Measurements from ENCODE around the gene PUDP.
A peak's percentile ranks its signal among the peaks of the same experiment; 100 is the strongest.

Gene PUDP

DNA sequence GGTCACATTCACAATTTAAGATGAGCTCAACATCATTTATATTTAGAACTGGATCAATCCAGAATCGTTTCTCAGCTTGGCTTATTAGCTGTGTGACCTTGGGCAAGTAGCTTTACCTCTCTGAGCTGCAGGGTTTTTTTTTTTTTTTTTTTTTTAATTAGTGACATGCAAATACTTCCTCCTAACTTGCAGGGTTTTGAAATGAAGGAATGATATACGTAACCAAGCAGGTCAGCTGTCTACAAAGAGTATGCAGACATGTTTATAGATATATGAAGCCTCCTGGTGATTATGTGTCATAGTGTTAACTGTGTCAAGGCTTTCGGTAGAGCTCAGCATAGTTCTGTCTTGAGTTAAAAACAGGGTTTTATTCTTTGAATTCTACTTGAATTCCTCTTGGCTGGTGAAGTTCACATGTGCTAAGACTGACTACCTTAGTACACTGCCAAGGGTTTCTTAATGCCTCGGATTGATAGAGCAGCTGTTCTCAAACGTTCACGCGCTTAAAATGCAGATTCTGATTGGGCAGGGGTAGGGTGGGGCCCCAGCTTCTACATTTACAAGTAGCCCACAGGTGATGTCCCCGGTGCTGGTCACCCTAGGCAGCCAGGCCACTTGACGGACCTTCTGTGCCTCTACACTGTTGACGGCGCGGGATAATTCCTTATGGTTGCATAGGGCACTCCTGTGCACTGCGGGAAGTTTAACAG, 1.1 kb downstream of the PUDP start:
- DNase-seq, result peak; percentile 47

DNA sequence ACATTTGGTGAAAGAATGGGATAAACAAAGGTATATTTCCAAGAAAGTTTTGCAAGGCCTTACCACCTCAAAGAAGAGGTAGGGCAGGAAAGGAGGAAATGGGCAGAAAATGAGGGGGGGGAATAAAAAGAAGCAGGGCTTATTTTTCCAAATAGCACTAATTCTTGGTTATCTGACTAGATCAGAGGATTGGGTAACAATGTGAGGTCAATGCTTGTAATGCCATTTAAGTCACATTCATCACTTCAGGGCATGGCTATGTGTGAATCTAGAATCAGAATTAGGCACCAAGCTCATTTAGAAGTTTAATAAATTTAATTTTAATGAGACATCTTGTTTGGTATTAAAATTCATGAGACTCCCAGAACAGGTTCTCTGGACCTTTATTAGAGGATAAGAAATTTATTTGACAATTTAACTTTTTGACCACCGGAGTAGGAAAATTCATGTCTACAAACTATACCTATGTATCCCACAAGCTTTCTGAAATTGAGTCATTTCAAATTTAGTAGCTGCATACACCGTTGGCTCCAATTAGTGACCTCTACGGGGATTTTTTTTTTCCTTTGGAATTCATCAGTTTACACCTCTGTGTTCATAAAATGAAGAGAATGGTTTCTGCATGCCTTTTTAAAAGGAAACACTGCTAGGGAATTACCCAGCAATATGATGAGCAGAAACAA, 1.8 kb downstream of the PUDP start:
- DNase-seq, result peak; percentile 23

DNA sequence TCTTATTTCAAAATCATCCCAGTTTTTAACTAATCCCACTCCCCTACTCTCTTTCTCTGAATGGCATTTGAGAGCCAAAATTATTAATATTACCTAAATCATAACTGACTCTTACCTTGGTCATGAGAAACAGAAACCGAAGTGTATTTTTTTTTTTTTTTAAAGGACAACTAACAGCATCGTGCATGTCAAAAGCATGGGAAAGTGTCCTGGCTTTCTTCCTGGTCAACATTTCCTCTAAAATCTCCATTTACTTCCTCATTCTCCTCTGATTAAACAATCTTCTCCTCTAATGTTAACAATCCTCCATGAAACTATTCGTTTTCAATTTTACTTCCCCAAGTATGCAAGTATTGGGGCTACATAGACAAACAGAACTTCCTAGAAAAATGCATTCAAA, 2.5 kb downstream of the PUDP start:
- DNase-seq, result no peak

DNA sequence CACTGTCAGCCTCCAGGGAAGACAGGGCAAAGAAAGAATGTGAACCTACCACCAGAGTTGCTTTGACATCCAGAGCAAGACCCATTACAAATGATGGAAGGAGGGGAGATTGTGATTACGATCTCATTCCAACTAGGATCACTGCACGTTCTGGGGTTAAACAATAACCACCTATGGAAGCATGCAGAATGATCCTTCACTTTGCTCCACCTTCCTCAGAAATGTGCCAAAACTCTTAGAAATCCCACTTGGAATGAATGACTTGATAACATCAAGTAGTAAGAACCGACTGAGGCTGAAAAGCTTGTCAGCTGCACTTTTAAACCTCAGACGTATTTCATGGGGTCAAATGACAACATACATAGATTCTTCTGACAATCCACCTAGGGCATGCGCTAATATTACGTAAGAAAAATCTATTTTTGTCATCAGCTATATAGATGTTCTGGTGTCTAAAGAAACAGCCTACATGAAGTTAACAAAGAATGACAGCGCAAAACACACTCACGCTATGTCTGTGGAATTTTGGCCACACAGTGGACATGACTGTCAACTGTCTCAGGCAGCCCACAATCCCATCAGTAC, 3.9 kb downstream of the PUDP start:
- DNase-seq, result no peak

DNA sequence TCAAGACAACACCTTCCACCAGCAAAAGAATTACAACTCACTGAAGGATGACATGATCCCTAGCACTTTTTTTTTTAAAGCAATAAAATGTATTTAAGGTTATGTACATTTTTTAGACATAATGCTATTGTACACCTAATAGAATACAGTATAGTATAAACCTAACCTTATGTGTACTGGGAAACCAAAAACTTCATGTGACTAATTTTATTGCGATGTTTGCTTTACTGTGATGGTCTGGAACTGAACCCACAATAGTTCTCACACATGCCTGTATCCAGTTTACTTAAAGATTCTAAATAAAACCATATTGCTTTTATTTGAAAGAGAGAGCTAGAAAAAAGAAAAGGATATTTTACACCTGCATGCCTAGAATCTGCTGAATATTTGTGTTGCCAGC, 4.9 kb downstream of the PUDP start:
- no peak for DNase-seq

DNA sequence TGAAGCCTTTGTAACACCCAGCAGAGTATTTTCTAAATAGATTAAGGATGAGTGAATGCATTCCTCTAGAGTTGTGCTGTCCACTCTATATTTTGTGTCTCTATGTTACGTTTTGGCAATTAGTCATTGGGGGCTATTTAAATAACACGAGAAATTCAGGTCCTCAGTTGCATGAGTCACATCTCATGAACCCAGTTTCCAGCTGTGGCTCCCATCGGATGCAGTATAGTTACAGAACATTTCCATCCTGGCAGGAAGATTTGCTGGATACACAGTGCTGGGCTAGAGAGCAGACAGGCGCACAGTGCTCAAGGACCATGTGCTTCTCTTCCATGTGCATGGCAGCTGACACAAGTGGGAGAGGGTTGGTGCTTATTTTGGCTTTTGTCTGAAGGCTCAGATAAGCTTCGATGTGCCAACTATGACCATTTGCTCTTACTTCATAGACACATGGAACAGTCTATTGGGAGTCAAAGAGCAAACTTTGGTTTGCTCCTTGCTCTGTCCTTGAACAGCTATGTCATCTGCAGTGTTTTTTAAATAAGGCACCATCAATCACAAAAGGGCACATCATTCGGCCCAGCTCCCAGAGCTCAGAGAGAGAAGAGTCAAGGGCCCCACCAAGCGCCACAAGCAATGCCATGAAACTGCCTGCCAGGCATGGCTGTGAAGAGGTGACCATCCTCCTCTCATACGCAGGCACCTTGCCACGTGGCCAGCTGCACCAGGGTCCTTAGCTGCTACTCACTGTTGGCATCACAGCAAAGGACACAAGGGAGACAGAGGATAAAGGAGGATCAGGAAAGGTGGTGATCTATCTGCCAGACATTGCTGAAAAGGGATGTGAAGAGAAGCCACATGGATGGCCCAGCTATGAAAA, 8.5 kb downstream of the PUDP start:
- no peak for DNase-seq

DNA sequence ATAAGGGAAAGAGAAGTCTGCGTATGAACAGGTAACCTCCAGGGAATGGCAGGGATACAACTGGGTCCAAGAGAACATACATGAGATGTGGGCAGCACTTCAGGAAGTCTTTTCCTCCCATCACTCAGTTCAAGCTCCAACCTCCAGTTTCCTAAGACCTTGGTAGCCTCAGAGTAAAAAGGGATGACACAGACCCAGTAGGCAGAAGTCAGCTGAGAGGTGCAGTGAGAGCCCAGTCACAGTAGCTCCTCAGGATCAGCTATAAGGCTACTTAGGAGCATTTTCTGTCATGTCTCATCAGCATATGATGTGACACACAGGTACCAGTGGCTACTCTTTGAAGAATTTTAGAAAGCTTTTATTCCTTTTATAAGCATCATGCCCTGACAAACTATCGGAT, 13.0 kb downstream of the PUDP start:
- DNase-seq, result no peak

DNA sequence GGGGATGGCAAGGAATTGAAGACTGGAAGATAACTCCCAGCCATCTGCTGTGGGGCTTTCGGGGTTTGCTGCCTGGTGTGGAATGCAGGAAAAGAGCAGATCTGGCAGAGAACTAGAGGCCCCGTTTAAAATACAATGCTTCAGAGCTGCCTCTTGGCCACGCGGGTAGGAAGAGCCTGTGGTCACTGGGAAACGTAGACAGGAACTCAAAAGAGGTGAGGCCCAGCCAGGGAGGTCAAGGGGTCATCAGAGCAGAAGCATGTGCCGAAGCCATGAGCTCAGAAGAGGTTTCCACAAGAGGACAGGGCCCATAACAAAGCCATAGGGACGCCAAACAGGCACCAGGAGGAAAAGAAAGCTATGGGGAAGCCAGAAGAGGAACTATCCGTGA, 14.9 kb downstream of the PUDP start:
- DNase-seq, result no peak

DNA sequence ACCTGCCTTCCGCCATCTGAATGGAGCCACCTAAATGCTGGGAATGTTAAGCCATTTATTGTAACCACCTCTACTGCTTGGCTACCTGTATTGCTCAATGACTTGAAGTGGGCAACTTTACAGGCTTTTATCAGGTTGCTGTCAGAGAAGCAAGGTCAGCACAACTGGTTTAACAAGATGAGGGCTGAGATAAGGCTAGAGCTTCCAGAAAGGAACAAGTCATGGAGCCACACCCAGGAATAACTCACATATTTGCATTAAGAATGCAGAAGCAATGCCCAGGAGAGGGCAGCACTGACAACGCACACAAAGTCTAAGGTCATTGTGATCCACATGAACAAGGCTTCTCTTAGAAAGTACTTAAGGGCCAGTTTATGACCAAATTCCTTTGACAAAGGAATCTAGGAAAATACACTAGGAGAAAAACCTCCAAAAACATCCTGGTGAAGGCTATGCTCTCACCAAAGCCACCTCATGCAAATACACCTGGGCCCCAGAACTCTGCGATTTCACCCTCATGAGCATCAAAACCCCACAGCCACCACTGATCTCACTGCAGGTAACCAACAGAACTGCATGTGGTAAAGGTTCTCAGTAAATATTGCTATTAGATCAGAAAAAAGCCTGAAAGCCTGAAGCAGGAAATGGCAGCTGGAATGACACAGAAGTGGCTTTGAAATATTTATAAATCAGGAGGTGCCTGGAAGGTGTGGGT, 15.5 kb downstream of the PUDP start:
- peak; percentile 70 for DNase-seq

DNA sequence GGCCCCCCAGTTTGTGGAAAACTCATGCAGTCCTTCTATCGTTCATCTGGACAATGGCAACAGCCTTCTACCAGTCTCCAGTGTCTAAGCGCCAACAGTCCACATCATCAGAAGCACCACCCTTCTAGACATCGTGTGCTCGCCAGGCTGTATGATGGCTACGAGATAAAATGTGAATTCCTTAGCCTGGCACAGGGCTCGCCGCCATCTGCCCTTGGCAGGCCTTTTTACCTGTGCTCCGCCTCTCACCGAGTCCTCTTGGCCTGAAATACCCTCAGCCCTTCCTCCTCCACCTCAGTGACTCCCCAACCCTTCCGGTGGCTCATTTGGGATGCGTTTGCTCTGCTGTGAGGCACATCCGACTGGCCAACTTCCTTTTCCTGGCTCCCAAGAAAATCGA, 16.3 kb downstream of the PUDP start:
- DNase-seq, result no peak

DNA sequence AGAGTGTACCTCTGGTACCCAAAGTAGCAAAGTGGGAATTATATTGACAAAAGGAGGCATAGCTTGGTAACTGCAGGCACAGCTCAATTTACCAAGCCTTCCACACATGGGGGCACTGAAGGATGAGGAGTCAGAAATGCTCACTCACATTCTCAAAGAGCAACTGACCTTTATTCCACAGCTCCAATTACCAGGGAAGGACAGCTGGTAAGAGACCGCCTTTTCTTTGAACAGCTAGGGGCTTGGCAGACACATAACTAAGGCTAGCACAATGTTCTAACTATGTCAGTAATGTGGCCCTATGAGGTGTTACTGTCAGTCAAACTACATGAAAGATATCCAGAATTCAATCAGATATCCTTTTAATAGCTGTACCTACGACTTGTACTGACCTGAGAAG, 20.9 kb downstream of the PUDP start:
- no peak for DNase-seq

DNA sequence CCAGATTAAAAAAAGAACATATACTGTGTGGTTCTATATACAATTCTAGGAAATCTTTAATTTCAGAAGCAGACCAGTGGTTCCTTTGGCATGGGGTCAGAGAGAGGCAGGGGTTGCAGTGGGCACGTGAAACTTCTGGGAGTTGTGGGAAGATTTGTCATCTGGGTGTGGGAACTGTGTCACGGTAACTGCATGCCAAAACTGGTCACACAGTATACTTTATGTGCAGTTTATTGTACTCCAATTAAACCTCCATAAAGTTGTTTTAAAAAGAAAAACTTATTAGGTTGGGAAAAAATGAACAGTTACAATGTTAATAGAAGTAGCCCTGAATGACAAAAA, 27.1 kb downstream of the PUDP start:
- DNase-seq, result no peak

DNA sequence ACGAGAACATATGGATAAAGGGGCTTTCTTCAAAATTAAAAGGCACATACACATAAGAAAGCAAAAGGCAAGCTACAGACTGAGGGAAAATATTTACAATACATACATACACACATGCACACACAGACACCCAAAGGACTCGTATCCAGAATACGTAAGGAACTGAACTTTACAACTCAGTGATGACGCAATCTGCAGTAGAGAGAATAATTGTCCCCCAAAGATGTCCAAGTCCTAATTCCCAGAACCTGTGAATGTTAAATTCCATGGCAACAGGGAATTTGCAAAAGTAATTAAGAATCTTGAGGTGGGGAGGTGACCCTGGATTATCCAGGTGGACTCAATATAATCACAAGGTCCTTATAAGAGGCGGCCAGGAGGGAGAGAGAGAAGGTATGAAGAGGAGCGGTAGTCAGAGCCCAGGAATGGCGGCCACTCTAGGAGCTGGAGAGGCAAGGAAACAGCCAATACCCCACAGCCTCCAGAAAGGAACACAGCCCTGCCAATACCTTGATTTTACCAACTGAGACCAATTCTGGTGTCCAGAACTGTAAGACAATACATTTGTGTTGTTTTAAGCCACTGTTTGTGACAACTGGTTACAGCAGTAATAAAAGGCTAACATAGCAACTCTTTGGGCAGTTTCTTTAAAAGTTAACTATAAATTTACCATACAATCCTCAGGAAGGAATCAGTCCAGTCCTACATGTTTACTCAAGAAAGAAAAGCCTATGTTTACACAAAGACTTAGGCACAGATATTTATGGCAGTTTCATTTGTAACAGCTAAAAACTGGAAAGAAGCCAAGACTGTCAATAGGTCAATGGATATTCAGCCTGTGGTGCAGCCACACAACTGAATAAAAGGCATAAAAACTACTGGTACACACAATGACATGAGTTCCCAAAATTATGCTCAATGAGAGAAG, 27.7 kb downstream of the PUDP start:
- no peak for DNase-seq

DNA sequence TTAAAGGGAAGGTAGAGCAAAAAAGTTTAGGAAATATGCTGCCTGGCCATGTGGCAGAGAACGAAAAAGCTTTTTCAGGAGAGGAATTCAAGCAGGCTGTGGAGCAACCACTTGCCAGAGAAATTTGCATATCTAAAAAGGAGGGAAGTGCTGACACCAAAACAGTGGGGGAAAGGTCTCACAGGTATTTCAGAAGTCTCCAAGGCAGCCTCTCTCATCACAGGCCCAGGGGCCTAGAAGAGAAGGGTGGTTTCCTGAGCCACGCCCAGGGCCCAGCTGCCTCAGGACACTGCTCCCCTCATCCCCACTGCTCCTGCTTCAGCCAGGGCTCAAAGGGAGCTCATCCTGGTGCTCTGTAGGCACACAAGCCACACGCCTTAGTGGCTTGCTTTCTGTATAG, 30.4 kb downstream of the PUDP start:
- no peak for DNase-seq

DNA sequence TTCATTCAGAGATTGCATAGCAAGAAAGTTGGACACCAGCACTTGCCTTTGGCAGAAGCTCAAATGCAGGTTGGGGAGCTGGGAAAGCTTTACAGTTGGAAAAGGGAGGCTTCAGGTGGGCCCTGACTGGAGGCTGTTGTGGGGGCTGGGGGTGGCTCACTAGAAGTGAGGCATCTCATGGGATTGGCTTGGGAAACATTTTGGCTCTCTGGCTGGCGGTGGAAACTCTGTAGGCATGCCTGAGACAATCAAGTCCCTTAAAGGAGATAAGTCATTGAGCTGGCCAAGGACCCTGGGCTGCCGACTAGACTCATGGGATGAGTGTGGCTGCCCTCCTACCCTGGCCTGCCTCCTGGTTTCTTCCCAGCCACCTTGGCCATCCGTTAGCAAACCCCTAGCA, 31.9 kb downstream of the PUDP start:
- no peak for DNase-seq

DNA sequence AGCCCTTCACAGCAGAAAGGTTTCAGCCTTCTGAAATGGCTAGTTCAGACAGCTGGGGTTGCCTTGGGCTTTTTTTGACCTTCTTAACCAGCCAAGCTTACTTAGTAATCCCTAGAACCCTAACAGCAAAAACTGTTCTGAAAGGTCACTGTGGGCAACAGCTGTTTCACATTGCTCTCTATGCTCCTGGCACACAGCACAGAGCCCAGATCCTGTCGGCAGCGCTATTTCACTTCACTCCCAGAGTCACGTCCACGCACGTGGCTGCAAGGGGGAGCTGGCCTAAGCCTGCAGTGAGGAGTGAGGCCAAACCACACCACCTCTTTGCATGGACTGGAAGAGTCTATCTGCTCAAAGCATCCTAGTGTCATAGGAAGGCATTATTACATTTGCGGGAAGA, 32.4 kb downstream of the PUDP start:
- DNase-seq, result no peak

DNA sequence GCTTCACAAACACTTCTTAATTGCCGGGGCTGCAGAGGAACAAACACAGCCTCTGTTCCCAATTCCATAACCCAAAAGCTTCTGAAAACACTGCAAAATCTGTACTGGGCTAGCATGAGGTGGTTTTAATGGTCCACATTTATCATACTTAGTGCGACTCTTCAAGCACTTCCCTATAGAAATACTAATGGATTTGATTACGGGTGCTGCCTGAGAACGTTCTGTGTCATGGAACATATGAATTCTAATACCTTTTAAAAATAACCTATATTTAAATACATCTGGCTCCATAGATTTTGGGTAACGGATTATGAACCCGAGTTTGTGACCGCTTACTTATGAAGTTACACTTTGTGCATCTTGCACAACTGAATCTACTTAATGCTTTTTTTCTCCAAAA, 35.9 kb downstream of the PUDP start:
- no peak for DNase-seq

DNA sequence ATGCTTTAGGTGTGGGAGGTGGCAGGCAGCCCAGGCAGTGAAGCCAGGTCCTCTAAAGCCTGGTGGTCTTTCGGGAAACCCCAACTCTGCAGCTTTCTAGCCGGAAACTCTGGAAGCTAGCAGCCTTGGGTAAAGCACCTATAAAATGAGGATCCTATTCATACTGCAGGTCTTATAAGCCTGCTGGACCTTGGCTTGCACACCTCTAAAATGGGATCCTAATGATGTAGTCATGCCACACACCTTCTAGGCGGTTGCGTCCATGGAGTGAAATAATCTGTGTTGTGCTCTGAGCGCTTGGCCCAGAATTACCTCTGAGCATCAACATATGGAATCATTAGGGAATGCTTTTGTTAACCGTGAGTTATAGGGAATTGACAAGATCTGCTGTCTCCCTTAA, 36.4 kb downstream of the PUDP start:
- no peak for DNase-seq

DNA sequence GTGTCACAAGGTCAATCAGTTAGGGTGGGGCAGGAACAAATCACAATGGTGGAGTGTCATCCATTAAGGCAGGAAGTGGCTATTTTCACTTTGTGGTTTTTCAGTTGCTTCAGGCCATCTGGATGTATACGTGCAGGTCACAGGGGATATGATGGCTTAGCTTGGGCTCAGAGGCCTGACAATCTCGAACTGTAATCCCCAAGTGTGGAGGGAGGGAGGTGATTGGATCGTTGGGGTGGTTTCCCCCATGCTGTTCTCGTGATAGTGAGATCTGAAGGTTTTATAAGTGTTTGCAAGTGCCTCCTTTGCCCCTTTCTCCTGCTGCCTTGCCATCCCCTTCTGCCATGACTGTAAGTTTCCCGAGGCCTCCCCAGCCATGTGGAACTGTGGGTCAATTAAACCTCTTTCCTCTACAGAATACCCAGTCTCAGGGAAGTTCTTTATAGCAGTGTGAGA, 37.1 kb downstream of the PUDP start:
- DNase-seq, result peak; percentile 26

DNA sequence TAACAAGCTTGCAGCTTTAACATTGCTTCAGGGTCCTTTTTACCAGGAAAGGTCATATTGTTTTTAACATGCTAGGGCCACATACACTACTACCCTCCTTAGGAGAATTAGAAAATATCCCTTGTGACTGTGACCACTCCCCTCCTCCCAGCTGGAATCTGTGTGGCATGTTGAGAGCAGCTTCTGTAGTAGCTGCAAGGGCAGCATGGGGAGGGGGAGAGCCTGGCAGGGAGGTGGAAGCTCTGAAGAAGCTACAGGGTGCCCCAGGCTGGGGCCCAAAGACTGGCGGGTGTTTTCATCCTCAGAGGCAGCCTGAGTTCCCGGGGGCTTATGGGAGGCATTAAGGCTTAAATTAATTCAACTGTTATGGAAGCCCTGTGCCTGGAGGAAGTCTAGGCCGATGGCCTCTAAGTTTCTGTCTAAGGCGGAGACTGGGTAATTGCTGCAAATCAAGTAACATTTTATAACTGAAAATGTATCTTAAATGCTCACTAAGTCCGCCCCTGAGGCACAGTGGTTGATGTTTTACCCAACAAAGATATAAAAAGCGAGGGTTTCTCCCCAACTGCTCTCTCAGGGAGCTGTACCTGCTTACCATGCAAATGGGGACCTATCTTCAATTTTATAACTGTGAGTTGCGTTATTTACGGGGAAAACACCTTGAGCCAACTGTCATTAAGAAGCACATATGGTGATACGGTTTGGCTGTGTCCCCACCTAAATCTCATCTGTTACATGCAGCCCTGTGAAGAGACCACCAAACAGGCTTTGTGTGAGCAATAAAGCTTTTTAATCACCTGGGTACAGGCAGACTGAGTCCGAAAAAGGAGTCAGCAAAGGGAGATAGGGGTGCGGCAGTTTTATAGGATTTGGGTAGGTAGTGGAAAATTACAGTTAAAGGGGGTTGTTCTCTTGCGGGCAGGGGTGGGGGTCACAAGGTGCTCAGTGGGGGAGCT, 37.8 kb downstream of the PUDP start:
- no peak for DNase-seq
